ENCODE results near the gene DOCK4. TPM values are rescaled to one million over a fixed set of nuclear protein-coding genes. Genes with fewer than 3 reads are reported as not detected.

DOCK4 gene
- total RNA-seq, 1 experiment from 2014 or later: 4.9 TPM

DNA sequence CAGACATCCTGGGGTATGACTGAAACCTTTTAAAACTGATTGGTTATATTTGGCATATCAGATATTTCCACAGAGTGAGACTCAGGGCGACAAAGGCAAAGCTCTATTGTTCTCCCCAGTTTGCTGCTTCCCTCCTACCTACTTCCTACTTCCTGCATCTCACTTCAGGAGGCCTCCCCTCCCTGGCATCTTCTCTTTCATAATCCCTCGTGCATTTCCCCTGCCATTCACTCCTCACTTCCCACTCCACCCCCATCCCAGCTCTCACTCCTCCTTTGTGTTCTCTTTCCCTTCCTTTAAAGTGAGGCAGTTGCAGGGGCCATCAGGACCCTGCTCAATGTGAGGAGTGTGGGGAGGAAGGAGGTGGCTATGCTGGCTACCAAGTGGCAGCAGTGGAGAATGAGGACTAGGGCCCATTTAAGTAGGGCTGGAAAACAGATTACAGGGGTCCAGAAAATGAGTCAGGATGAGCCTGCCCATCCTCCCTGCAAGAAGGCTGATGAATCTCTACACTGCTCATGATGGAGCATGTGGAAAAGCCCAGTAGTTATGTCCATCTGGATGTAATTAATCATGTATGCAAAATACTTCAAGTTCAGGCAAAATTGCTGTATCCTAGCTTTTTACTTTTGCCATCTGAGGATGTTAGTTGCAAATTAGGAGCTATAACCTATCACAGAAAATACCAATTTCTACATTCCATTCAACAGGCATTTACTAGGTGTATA lies 332.1 kb downstream of the DOCK4 start:
- TF ChIP-seq, protein P1, sequence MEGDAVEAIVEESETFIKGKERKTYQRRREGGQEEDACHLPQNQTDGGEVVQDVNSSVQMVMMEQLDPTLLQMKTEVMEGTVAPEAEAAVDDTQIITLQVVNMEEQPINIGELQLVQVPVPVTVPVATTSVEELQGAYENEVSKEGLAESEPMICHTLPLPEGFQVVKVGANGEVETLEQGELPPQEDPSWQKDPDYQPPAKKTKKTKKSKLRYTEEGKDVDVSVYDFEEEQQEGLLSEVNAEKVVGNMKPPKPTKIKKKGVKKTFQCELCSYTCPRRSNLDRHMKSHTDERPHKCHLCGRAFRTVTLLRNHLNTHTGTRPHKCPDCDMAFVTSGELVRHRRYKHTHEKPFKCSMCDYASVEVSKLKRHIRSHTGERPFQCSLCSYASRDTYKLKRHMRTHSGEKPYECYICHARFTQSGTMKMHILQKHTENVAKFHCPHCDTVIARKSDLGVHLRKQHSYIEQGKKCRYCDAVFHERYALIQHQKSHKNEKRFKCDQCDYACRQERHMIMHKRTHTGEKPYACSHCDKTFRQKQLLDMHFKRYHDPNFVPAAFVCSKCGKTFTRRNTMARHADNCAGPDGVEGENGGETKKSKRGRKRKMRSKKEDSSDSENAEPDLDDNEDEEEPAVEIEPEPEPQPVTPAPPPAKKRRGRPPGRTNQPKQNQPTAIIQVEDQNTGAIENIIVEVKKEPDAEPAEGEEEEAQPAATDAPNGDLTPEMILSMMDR (conservative IDR thresholded peaks at IDR 0.05): no peak
- no peak overlapping the region for H2BK12ac ChIP-seq (ENCODE audit: insufficient read length, low read depth, low read length)
- no peak overlapping the region for H2BK120ac ChIP-seq (ENCODE audit: low read depth, low read length, poor library complexity, severe bottlenecking)
- no peaks in the 10 kb centered on the region for H3K27me3 ChIP-seq (ENCODE audit: insufficient read depth, low read length)
- no peak overlapping the region for H2AK5ac ChIP-seq (ENCODE audit: insufficient read length, low read length)
- no peak overlapping the region for H3K4ac ChIP-seq (ENCODE audit: low read depth, low read length)
- no peak overlapping the region for H3K18ac ChIP-seq (ENCODE audit: insufficient read length, low read depth, low read length)
- H3K23ac ChIP-seq (ENCODE audit: insufficient read length, low read depth, low read length): no peak overlapping the region
- WGBS (ENCODE audit: extremely low coverage, insufficient read length, low lambda C conversion rate): no CpG with 5 or more reads among the region's 2 CpGs
- Mint-ChIP-seq H3K4me3 (no peak overlapping the region; a peak in 1 of 5 replicates), H3K27me3 (ENCODE audit: low read depth) (no peaks in the 10 kb centered on the region), H3K9me3 (no peaks in the 10 kb centered on the region), H3K27ac (peak overlapping the region in 2 of 3 experiments; percentile 30 to 75; a peak in 3 of 7 replicates), H3K36me3 (ENCODE audit: insufficient read depth in 1 of 3, low read depth in 3 of 3) (peaks cover 0 to 21% (median 9%) of the 10 kb centered on the region in 3 experiments; a peak in 4 of 7 replicates), H3K4me1 (peaks cover 24 to 28% of the 10 kb centered on the region in 2 experiments)
- no peaks in the 10 kb centered on the region for H3K79me1 ChIP-seq (ENCODE audit: insufficient read depth, low read depth, low read length, poor library complexity, severe bottlenecking)
- no peaks in the 10 kb centered on the region for H3K9me3 ChIP-seq (ENCODE audit: control insufficient read depth, low read depth, low read length)
- H4K8ac ChIP-seq (replicated peaks; ENCODE audit: insufficient read length, low read depth, low read length): no peak overlapping the region
- H3K79me2 ChIP-seq (ENCODE audit: insufficient read depth, low read length): no peaks in the 10 kb centered on the region
- H2BK15ac ChIP-seq (ENCODE audit: low read depth, low read length): no peak overlapping the region
- no peak for DNase-seq
- H2BK5ac ChIP-seq (ENCODE audit: insufficient read length, low read length): no peak overlapping the region
- no peak overlapping the region for H3K9ac ChIP-seq (ENCODE audit: extremely low read depth, insufficient read length, low read length)
- no peak overlapping the region for H4K5ac ChIP-seq (ENCODE audit: insufficient read length, low read depth, low read length)
- no peak overlapping the region for H2AFZ ChIP-seq (ENCODE audit: low read length)
- no peaks in the 10 kb centered on the region for H4K20me1 ChIP-seq (ENCODE audit: control insufficient read depth, insufficient read depth, insufficient read length)
- H3K14ac ChIP-seq (ENCODE audit: insufficient read depth, low read length): no peak overlapping the region
- H3T11ph ChIP-seq (ENCODE audit: low read length): no peak overlapping the region
- H3K4me1 ChIP-seq (ENCODE audit: insufficient read depth, low read length): peaks cover 10% of the 10 kb centered on the region; the same call in 1 of the 2 replicates
- H4K91ac ChIP-seq (ENCODE audit: insufficient read length, low read depth, low read length): no peak overlapping the region
- H3K56ac ChIP-seq (ENCODE audit: insufficient read length, low read depth, low read length): no peak overlapping the region
- H3K4me2 ChIP-seq (ENCODE audit: insufficient read depth, insufficient read length, low read length): no peak overlapping the region
- H2BK20ac ChIP-seq (ENCODE audit: low read depth, low read length, poor library complexity, severe bottlenecking): no peak overlapping the region
- H3K27ac ChIP-seq (ENCODE audit: insufficient read length, low read depth, low read length): peak overlapping the region; percentile 42
- no peaks in the 10 kb centered on the region for H3K23me2 ChIP-seq (ENCODE audit: insufficient read length, low read depth, low read length, poor library complexity, severe bottlenecking)
